NT2/D1 (cell line): ENCODE measurements around the gene PPP2CA.

ENCODE experiments used
- SUZ12 ChIP-seq: IDR thresholded peaks from 2 replicates; pipeline ENCODE4 v1.6.1; 2011; ENCODE audit not compliant: insufficient read length, insufficient read depth; ENCODE audit errors: extremely low read depth
- YY1 ChIP-seq: IDR thresholded peaks from 2 replicates; pipeline ENCODE4 v1.6.1; 2011; ENCODE audit not compliant: insufficient read length, insufficient read depth
- ZNF274 ChIP-seq: IDR thresholded peaks from 2 replicates; pipeline ENCODE4 v1.6.1; 2011; ENCODE audit warnings: mild to moderate bottlenecking, low read depth, low read length

DNA sequence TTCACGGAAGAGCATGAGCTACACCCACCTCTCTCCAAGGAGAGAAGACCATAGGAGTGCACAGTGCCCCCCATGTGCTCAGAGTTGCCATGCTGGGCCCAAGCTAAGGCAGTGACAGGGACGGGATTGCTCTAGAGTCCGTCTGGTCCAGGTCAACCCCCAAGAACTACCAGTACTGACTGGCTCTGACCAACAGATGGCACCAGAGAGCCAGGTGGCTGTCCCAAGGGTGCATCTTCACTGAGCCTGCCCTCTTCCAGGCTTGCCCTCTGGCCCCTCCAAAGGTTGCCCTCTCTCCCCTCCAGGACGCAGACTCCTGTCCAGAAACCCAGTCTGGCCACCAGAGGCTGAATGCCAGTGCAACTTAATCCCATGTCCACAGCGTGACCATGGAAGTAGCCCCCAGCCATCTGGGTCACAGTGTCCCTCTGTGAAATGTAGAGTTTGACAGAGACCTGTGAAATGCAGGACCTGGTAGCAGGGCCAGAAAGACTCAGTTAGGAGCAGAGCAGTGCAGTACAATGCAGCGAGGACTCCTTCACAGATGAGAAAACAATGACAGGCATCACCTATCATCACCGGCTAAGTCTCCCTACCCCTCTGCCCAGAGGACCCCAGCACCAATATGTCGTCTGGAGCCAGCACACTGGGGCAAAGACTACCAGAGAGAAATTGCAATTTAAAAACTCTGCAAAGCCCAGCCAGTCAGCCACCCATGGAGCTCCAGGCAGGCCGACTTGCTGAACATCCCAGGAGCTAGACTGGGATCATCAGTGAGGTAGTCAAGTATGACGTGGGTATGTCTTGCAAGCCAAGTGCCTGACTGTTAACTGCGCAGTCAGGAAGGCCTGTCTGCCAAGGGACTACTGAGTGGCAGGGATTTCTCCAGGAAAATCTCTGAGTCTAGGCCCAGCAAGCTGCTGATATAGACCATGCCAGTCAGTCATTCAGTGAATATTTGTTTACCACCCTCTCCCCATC, 41.4 kb downstream of the PPP2CA start:
- no peak for TF ChIP-seq SUZ12
- TF ChIP-seq ZNF274: no peak
- no peak for TF ChIP-seq YY1
